ENCODE data around the gene BANP. TPM values are rescaled to one million over a fixed set of nuclear protein-coding genes. Genes with fewer than 3 reads are reported as not detected.
"Not testable (repeated sequence)": the region's sequence is repeated elsewhere in the genome, so short reads cannot be mapped to it uniquely, and the experiment has no call there.

Gene BANP
- total RNA-seq, 3 donors from 2014 or later (not counting 1 experiment from before 2014, with no cell fraction given): 88.8 to 117 (median 117) TPM

DNA sequence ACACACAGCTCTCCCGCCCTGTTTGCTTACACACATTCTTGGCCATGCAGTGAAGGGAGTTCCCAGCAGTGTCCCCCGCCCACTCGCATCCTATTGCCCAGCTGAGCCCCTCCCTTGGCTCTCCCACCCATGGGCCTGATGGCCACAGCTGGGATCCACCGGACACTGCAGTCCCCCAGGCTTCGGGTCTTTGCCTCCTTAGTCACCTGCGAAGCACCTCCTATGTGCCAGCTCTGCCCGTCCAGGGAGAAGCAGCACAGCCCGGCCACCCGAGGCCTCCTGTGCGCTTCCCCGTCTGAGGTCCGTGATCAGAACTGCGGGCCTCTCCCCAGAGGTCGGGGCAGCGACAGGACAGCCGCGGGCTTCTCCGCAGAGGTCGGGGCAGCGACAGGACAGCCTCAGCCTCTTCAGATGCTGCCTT, 136.9 kb downstream of the BANP start:
- DNase-seq: no peak
- Mint-ChIP-seq H3K4me3 (no peak overlapping the region), H3K36me3 (no peaks in the 10 kb centered on the region), H3K27ac (no peak overlapping the region), H3K27me3 (ENCODE audit: low read depth in 2 of 2) (no peaks in the 10 kb centered on the region), H3K9me3 (no peaks in the 10 kb centered on the region), H3K4me1 (no peaks in the 10 kb centered on the region)
- 95% methylated on average over 20 of the region's 20 CpGs for WGBS (ENCODE audit: insufficient coverage)
- Histone ChIP-seq H3K4me1 (ENCODE audit: control insufficient read depth, insufficient read depth, low read length) (no peaks in the 10 kb centered on the region), H3K9me3 (ENCODE audit: control insufficient read depth, insufficient read depth, low read length) (no peaks in the 10 kb centered on the region), H3K36me3 (ENCODE audit: control insufficient read depth, insufficient read depth, low read length) (no peaks in the 10 kb centered on the region), H3K27ac (ENCODE audit: low read length) (no peak overlapping the region), H3K4me3 (ENCODE audit: low read length) (no peak overlapping the region), H3K27me3 (ENCODE audit: control insufficient read depth, insufficient read depth, low read length) (no peaks in the 10 kb centered on the region)
- intact Hi-C loops (cut with micrococcal nuclease): no loop called here
- TF ChIP-seq CTCF (IDR thresholded peaks at IDR 0.05): no peak
- no peak for ATAC-seq

DNA sequence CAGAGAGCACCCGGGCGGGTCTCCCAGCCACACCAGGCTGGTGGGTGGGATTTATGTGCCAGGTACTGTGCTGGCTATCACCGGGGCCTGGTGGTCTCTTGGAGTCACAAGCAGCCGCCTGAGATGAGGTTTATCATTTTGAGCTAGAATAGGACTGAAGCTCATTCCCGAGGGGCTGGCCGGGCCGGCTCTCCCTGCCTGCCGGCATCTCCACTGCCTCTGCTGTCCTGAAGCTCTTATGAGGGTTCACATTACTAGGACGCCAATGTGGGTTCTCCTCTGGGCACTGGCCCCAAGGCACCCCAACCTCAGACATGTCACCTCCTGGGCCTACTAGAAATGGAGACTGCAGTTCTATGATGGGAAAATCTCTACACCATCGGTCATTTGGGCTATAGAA, 137.4 kb downstream of the BANP start:
- DNase-seq; H3K9me3 Mint-ChIP-seq; ATAC-seq; H3K27me3 ChIP-seq (ENCODE audit: control insufficient read depth, insufficient read depth, low read length); intact Hi-C loops (cut with micrococcal nuclease); H3K36me3 ChIP-seq (ENCODE audit: control insufficient read depth, insufficient read depth, low read length); H3K27me3 Mint-ChIP-seq (ENCODE audit: low read depth in 2 of 2); H3K27ac ChIP-seq (ENCODE audit: low read length); H3K36me3 Mint-ChIP-seq; H3K4me1 ChIP-seq (ENCODE audit: control insufficient read depth, insufficient read depth, low read length); H3K4me1 Mint-ChIP-seq; H3K9me3 ChIP-seq (ENCODE audit: control insufficient read depth, insufficient read depth, low read length); H3K4me3 Mint-ChIP-seq; H3K27ac Mint-ChIP-seq; H3K4me3 ChIP-seq (ENCODE audit: low read length): not testable (repeated sequence)
- WGBS (ENCODE audit: insufficient coverage): 82% methylated on average over 9 of the region's 10 CpGs

DNA sequence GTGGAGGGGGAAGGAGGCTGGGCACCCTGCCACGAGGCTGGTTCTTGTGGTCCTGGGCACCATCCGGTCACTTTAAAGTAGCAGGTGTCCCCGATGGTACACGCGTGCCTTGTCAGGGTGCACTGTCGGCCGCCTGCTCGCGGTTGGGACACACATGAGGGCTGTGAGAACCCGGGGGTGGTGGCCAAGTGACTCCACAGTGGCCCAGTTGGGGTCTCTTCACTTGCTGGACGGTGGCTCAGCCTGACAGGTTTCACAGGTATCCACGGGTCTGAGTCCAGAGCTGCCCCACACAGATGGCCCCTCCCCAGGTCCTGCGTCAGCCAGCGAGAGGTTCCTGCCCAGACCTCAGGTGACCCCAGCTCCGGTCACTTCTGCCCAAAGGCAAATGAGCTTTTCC, 137.8 kb downstream of the BANP start:
- H3K9me3 Mint-ChIP-seq; H3K36me3 ChIP-seq (ENCODE audit: control insufficient read depth, insufficient read depth, low read length); H3K27me3 ChIP-seq (ENCODE audit: control insufficient read depth, insufficient read depth, low read length); DNase-seq; H3K9me3 ChIP-seq (ENCODE audit: control insufficient read depth, insufficient read depth, low read length); ATAC-seq; H3K4me3 Mint-ChIP-seq; H3K4me1 Mint-ChIP-seq; H3K4me3 ChIP-seq (ENCODE audit: low read length); H3K36me3 Mint-ChIP-seq; H3K4me1 ChIP-seq (ENCODE audit: control insufficient read depth, insufficient read depth, low read length); intact Hi-C loops (cut with micrococcal nuclease); H3K27ac ChIP-seq (ENCODE audit: low read length); H3K27me3 Mint-ChIP-seq (ENCODE audit: low read depth in 2 of 2); H3K27ac Mint-ChIP-seq: not testable (repeated sequence)
- 93% methylated on average over 15 of the region's 15 CpGs for WGBS (ENCODE audit: insufficient coverage)

DNA sequence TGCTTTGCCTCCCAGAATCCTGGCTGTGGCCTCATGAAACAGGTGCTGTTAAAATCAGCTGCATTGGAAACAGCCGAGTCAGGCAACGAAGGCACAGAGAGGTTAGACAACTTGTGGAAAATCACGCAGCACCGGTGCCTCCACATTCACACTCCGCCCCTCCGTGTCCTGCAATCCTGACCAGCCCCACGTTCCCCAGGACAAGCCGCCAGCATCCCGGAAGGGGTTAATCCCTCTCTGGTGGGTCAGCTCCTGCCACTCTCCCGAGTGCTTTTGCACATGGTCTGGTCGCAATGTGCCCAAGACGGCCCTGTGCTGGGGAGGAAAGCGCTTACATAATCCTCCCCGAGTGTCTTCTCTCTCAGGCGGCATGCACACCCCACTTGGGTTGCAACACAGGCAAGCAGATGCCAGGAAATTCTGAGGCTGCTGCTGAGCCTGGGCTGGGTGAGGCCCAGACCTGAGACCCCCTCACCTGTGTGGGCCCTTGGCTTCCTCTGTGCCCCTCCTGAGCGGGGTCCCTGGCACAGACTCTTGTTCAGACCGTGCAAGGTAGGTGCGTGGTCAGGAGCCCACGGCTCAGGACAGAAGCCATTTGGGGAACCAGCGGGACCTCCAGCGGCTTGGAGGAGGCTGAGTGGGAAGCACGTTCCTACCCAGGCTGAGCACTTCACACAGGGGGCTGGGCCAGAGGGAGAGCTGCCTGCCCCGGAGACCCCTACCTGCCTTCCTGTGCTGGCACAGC, 138.6 kb downstream of the BANP start:
- H3K4me3 Mint-ChIP-seq; H3K27me3 Mint-ChIP-seq (ENCODE audit: low read depth in 2 of 2); H3K4me1 Mint-ChIP-seq; H3K27ac ChIP-seq (ENCODE audit: low read length); H3K9me3 Mint-ChIP-seq; ATAC-seq; H3K36me3 Mint-ChIP-seq; intact Hi-C loops (cut with micrococcal nuclease); H3K36me3 ChIP-seq (ENCODE audit: control insufficient read depth, insufficient read depth, low read length); H3K4me3 ChIP-seq (ENCODE audit: low read length); DNase-seq; H3K9me3 ChIP-seq (ENCODE audit: control insufficient read depth, insufficient read depth, low read length); H3K27me3 ChIP-seq (ENCODE audit: control insufficient read depth, insufficient read depth, low read length); H3K27ac Mint-ChIP-seq; H3K4me1 ChIP-seq (ENCODE audit: control insufficient read depth, insufficient read depth, low read length): not testable (repeated sequence)
- WGBS (ENCODE audit: insufficient coverage): 83% methylated on average over 23 of the region's 23 CpGs

DNA sequence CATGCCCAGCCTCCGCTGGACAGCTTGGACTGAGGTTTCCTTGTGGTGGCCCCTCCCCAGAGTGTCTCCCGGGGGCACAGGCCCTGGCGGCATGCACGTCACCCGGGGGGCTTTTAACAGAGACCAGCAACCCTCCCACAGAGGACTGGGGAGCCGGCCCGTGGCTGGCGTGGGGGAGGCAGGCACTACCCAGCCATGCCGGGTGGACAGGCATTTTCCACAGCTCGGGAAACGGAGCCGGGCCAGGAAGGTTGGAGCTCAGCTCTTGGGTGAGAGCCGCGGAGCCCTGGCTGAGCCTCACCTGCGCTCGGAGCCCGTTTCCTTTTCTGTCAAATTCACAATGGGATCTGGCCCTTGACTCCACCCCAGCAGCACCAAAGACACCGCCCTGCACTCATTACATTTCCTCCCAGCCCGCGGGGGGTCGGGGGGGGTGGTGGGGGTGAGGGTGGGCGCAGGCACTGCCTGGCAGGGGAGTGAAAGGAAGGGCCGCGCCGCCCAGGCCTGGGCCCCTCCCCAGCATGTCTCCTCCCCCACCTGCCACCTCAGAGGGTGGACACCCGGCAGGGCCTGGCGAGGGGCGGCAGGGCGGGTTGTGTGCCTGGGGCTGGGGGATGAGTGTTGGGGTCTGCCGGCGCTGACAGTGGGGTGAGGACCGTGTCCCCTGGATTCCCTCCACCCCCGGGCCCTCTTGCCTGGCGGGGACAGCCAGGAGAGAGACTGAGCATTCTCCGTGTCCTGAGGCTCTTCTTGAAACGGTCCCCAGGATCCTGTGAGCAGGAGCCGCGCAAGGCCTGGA, 139.3 kb downstream of the BANP start:
- DNase-seq; intact Hi-C loops (cut with micrococcal nuclease); H3K4me1 Mint-ChIP-seq; H3K4me3 Mint-ChIP-seq; H3K27me3 Mint-ChIP-seq (ENCODE audit: low read depth in 2 of 2); H3K4me1 ChIP-seq (ENCODE audit: control insufficient read depth, insufficient read depth, low read length); H3K4me3 ChIP-seq (ENCODE audit: low read length); H3K36me3 ChIP-seq (ENCODE audit: control insufficient read depth, insufficient read depth, low read length); H3K9me3 Mint-ChIP-seq; ATAC-seq; H3K27ac ChIP-seq (ENCODE audit: low read length); H3K27ac Mint-ChIP-seq; H3K36me3 Mint-ChIP-seq; H3K9me3 ChIP-seq (ENCODE audit: control insufficient read depth, insufficient read depth, low read length); H3K27me3 ChIP-seq (ENCODE audit: control insufficient read depth, insufficient read depth, low read length): not testable (repeated sequence)
- WGBS (ENCODE audit: insufficient coverage): 73% methylated on average over 26 of the region's 38 CpGs

GRCh38 chr16:88091221-88091971, 140.2 kb downstream of the BANP start:
- H3K36me3 ChIP-seq (ENCODE audit: control insufficient read depth, insufficient read depth, low read length); H3K4me1 ChIP-seq (ENCODE audit: control insufficient read depth, insufficient read depth, low read length); H3K27me3 Mint-ChIP-seq (ENCODE audit: low read depth in 2 of 2); H3K36me3 Mint-ChIP-seq; intact Hi-C loops (cut with micrococcal nuclease); H3K9me3 Mint-ChIP-seq; DNase-seq; H3K27me3 ChIP-seq (ENCODE audit: control insufficient read depth, insufficient read depth, low read length); H3K27ac Mint-ChIP-seq; H3K4me3 ChIP-seq (ENCODE audit: low read length); H3K9me3 ChIP-seq (ENCODE audit: control insufficient read depth, insufficient read depth, low read length); ATAC-seq; H3K4me3 Mint-ChIP-seq; H3K4me1 Mint-ChIP-seq; H3K27ac ChIP-seq (ENCODE audit: low read length): not testable (repeated sequence)
- 82% methylated on average over 33 of the region's 35 CpGs for WGBS (ENCODE audit: insufficient coverage)

DNA sequence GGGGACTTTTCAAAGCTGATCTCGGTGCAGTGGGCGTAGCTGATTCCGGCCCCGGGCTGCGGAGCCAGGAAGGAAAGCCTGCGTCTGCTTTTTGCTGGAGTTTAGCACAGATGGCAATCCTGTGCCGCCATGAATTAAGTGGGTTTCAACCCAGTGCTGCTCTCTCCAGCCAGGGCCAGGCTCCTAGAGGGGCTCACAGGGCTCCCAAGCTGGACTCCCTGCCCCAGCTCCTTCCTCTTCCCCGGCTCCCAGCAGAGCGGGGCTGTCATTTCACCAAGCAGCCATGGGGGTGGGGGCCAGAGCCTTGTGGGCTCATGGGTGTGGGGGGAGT, 140.7 kb downstream of the BANP start:
- H3K27ac Mint-ChIP-seq; DNase-seq; H3K27me3 ChIP-seq (ENCODE audit: control insufficient read depth, insufficient read depth, low read length); H3K27me3 Mint-ChIP-seq (ENCODE audit: low read depth in 2 of 2); intact Hi-C loops (cut with micrococcal nuclease); H3K9me3 Mint-ChIP-seq; H3K27ac ChIP-seq (ENCODE audit: low read length); H3K4me3 Mint-ChIP-seq; H3K36me3 ChIP-seq (ENCODE audit: control insufficient read depth, insufficient read depth, low read length); ATAC-seq; H3K36me3 Mint-ChIP-seq; H3K4me1 ChIP-seq (ENCODE audit: control insufficient read depth, insufficient read depth, low read length); H3K9me3 ChIP-seq (ENCODE audit: control insufficient read depth, insufficient read depth, low read length); H3K4me3 ChIP-seq (ENCODE audit: low read length); H3K4me1 Mint-ChIP-seq: not testable (repeated sequence)
- 20% methylated on average over 7 of the region's 9 CpGs for WGBS (ENCODE audit: insufficient coverage)
